ENCODE data around the gene ZNF823.

The ZNF823 gene

DNA sequence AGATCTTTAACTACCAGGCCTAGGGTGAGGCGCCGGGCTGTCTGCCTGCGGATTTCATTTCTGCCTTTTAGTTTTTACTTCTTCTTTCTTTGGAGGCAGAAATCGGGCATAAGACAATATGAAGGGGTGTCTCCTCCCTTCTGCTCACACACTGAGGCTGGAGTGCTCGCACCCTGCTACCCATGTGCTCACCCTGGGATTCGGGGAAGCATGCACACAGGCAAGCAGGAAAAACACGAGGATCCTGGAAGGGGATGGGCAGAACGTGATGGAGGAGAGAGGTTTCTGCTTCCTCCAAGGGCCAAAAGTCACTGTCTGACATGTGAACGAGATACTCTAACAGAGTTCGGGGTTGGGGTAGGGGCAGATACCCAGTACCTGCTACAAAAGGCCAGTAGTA is 28.4 kb downstream of the ZNF823 start:
- ATAC-seq = no peak
- TF ChIP-seq ZNF8 (CRISPR knock-in tag; IDR thresholded peaks at IDR 0.05) = no peak
- TF ChIP-seq ZNF70 (CRISPR knock-in tag; IDR thresholded peaks at IDR 0.05) = no peak
- no peak for TF ChIP-seq SNAI2 (CRISPR knock-in tag; IDR thresholded peaks at IDR 0.05)
- TF ChIP-seq TOX (CRISPR knock-in tag; IDR thresholded peaks at IDR 0.05; ENCODE audit: borderline replicate concordance) = no peak
- TF ChIP-seq TCF4 (CRISPR knock-in tag; IDR thresholded peaks at IDR 0.05; ENCODE audit: borderline replicate concordance) = no peak
- TF ChIP-seq ZNF565 (CRISPR knock-in tag; conservative IDR thresholded peaks at IDR 0.05; ENCODE audit: low read depth) = no peak
- TF ChIP-seq, protein P1, sequence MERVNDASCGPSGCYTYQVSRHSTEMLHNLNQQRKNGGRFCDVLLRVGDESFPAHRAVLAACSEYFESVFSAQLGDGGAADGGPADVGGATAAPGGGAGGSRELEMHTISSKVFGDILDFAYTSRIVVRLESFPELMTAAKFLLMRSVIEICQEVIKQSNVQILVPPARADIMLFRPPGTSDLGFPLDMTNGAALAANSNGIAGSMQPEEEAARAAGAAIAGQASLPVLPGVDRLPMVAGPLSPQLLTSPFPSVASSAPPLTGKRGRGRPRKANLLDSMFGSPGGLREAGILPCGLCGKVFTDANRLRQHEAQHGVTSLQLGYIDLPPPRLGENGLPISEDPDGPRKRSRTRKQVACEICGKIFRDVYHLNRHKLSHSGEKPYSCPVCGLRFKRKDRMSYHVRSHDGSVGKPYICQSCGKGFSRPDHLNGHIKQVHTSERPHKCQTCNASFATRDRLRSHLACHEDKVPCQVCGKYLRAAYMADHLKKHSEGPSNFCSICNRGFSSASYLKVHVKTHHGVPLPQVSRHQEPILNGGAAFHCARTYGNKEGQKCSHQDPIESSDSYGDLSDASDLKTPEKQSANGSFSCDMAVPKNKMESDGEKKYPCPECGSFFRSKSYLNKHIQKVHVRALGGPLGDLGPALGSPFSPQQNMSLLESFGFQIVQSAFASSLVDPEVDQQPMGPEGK (CRISPR knock-in tag; IDR thresholded peaks at IDR 0.05; ENCODE audit: borderline replicate concordance) = no peak
- no peak for TF ChIP-seq ZC3H10 (CRISPR knock-in tag; IDR thresholded peaks at IDR 0.05)
- no peak for TF ChIP-seq ARNTL (CRISPR knock-in tag; IDR thresholded peaks at IDR 0.05; ENCODE audit: borderline replicate concordance, low read depth)

DNA sequence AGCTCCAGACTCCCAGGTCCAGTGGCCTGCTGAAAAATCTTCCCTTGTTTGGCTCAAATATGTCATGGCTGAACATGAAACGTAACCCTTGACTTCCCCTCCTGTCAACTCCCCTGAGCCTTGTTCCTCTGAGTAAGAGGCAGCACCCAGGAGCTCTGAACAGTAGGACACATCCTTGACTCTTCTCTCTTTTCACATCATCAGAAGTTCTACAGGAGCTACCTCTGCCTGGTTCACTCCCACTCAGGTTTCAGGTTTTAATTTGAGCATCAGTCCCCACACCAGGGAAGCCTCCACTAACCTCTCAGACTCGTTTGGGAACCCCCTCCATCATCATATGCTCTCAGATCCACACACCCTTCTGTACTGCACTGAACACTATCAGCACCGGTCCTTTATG is 30.3 kb downstream of the ZNF823 start:
- no peak for ATAC-seq
- TF ChIP-seq, protein P2, sequence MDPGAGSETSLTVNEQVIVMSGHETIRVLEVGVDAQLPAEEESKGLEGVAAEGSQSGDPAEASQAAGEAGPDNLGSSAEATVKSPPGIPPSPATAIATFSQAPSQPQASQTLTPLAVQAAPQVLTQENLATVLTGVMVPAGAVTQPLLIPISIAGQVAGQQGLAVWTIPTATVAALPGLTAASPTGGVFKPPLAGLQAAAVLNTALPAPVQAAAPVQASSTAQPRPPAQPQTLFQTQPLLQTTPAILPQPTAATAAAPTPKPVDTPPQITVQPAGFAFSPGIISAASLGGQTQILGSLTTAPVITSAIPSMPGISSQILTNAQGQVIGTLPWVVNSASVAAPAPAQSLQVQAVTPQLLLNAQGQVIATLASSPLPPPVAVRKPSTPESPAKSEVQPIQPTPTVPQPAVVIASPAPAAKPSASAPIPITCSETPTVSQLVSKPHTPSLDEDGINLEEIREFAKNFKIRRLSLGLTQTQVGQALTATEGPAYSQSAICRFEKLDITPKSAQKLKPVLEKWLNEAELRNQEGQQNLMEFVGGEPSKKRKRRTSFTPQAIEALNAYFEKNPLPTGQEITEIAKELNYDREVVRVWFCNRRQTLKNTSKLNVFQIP (CRISPR knock-in tag; IDR thresholded peaks at IDR 0.05; ENCODE audit: borderline replicate concordance, low read depth) = no peak
- TF ChIP-seq ESRRG (CRISPR knock-in tag; IDR thresholded peaks at IDR 0.05) (no peak), TOX (CRISPR knock-in tag; IDR thresholded peaks at IDR 0.05; ENCODE audit: borderline replicate concordance) (no peak), TCF4 (CRISPR knock-in tag; IDR thresholded peaks at IDR 0.05; ENCODE audit: borderline replicate concordance) (no peak), ZNF565 (CRISPR knock-in tag; conservative IDR thresholded peaks at IDR 0.05; ENCODE audit: low read depth) (no peak), CSDC2 (CRISPR knock-in tag; IDR thresholded peaks at IDR 0.05) (no peak), ARNTL (CRISPR knock-in tag; IDR thresholded peaks at IDR 0.05; ENCODE audit: borderline replicate concordance, low read depth) (no peak), ZC3H10 (CRISPR knock-in tag; IDR thresholded peaks at IDR 0.05) (no peak), ZFP3 (CRISPR knock-in tag; IDR thresholded peaks at IDR 0.05) (no peak), SNAI2 (CRISPR knock-in tag; IDR thresholded peaks at IDR 0.05) (no peak), ZFP30 (CRISPR knock-in tag; IDR thresholded peaks at IDR 0.05) (no peak), ISL1 (CRISPR knock-in tag; IDR thresholded peaks at IDR 0.05) (no peak), ZNF8 (CRISPR knock-in tag; IDR thresholded peaks at IDR 0.05) (no peak), OSR1 (CRISPR knock-in tag; IDR thresholded peaks at IDR 0.05) (no peak), GLIS3 (CRISPR knock-in tag; IDR thresholded peaks at IDR 0.05) (no peak)
- TF ChIP-seq, protein P1 (CRISPR knock-in tag; IDR thresholded peaks at IDR 0.05; ENCODE audit: borderline replicate concordance) = no peak
- TF ChIP-seq, protein P3, sequence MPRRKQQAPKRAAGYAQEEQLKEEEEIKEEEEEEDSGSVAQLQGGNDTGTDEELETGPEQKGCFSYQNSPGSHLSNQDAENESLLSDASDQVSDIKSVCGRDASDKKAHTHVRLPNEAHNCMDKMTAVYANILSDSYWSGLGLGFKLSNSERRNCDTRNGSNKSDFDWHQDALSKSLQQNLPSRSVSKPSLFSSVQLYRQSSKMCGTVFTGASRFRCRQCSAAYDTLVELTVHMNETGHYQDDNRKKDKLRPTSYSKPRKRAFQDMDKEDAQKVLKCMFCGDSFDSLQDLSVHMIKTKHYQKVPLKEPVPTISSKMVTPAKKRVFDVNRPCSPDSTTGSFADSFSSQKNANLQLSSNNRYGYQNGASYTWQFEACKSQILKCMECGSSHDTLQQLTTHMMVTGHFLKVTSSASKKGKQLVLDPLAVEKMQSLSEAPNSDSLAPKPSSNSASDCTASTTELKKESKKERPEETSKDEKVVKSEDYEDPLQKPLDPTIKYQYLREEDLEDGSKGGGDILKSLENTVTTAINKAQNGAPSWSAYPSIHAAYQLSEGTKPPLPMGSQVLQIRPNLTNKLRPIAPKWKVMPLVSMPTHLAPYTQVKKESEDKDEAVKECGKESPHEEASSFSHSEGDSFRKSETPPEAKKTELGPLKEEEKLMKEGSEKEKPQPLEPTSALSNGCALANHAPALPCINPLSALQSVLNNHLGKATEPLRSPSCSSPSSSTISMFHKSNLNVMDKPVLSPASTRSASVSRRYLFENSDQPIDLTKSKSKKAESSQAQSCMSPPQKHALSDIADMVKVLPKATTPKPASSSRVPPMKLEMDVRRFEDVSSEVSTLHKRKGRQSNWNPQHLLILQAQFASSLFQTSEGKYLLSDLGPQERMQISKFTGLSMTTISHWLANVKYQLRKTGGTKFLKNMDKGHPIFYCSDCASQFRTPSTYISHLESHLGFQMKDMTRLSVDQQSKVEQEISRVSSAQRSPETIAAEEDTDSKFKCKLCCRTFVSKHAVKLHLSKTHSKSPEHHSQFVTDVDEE (CRISPR knock-in tag; IDR thresholded peaks at IDR 0.05) = no peak
- TF ChIP-seq, protein P4, sequence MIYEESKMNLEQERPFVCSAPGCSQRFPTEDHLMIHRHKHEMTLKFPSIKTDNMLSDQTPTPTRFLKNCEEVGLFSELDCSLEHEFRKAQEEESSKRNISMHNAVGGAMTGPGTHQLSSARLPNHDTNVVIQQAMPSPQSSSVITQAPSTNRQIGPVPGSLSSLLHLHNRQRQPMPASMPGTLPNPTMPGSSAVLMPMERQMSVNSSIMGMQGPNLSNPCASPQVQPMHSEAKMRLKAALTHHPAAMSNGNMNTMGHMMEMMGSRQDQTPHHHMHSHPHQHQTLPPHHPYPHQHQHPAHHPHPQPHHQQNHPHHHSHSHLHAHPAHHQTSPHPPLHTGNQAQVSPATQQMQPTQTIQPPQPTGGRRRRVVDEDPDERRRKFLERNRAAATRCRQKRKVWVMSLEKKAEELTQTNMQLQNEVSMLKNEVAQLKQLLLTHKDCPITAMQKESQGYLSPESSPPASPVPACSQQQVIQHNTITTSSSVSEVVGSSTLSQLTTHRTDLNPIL (CRISPR knock-in tag; IDR thresholded peaks at IDR 0.05; ENCODE audit: low read depth) = no peak

DNA sequence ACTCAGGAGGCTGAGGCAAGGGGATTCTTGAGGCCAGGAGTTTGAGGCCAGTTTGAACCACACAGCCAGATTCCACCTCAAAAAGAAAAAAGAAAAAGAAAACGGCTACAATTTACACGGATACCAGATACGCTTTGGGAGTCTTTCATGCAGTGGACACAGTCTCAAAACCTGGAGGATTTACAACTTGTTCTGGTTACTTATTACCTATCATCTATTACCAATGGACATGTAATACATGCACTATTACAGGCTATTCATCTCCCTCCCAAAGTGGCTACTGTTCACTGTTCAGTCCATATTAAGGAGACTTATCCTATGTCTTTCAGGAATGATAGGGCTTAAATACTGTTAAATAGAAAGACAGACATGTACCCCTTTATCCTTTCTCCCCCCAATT is 33.3 kb downstream of the ZNF823 start:
- TF ChIP-seq ZNF8 (CRISPR knock-in tag; IDR thresholded peaks at IDR 0.05) (no peak), TOX (CRISPR knock-in tag; IDR thresholded peaks at IDR 0.05; ENCODE audit: borderline replicate concordance) (no peak), PPARA (CRISPR knock-in tag; IDR thresholded peaks at IDR 0.05; ENCODE audit: borderline replicate concordance) (no peak), ZNF565 (CRISPR knock-in tag; conservative IDR thresholded peaks at IDR 0.05; ENCODE audit: low read depth) (no peak), ZFP3 (CRISPR knock-in tag; IDR thresholded peaks at IDR 0.05) (no peak), TCF4 (CRISPR knock-in tag; IDR thresholded peaks at IDR 0.05; ENCODE audit: borderline replicate concordance) (no peak), RARB (CRISPR knock-in tag; IDR thresholded peaks at IDR 0.05) (no peak), CSDC2 (CRISPR knock-in tag; IDR thresholded peaks at IDR 0.05) (no peak), SNAI2 (CRISPR knock-in tag; IDR thresholded peaks at IDR 0.05) (no peak), ISL1 (CRISPR knock-in tag; IDR thresholded peaks at IDR 0.05) (no peak), ZFP30 (CRISPR knock-in tag; IDR thresholded peaks at IDR 0.05) (no peak), OSR1 (CRISPR knock-in tag; IDR thresholded peaks at IDR 0.05) (no peak), ZC3H10 (CRISPR knock-in tag; IDR thresholded peaks at IDR 0.05) (no peak)
- TF ChIP-seq, protein P2 (CRISPR knock-in tag; IDR thresholded peaks at IDR 0.05; ENCODE audit: borderline replicate concordance, low read depth) = no peak
- TF ChIP-seq, protein P3 (CRISPR knock-in tag; IDR thresholded peaks at IDR 0.05) = no peak
- ATAC-seq = no peak
